ENCODE results near the gene SFMBT2. TPM values are rescaled to one million over a fixed set of nuclear protein-coding genes. Genes with fewer than 3 reads are reported as not detected.

The SFMBT2 gene
- total and polyA plus RNA-seq, 12 donors, result 3.7 to 17.9 (median 12.7) TPM

DNA sequence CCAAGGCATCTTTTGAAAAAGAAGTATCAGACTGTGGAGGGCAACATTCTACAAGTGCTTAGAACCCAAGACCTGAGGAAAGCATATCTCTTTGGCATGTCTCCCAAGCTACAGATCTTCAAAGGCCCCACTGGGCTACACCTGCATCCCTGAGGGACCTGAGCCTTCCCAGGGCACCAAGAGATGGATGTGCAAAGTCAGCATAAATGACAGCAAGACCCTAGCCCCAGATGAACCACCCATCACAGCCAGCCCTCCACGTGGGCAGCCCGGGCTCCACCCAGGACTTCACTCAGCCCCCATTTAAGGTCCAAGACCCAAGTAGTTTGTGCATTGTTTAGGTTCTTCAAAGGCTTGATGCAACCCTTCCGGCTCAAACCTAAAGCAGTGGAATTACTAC is 123.5 kb downstream of the SFMBT2 start:
- no peaks in the 10 kb centered on the region for H3K4me1 ChIP-seq (replicated peaks in 1 of 2)
- no peak overlapping the region for H3K4me3 ChIP-seq
- WGBS, 4 donors, result 90 to 96% (median 94%) methylated on average over 3 of the region's 3 CpGs; no CpG with 5 or more reads in 1 of the 4 donors
- no peak for TF ChIP-seq POLR2A (IDR thresholded peaks at IDR 0.05)
- TF ChIP-seq, protein P1, sequence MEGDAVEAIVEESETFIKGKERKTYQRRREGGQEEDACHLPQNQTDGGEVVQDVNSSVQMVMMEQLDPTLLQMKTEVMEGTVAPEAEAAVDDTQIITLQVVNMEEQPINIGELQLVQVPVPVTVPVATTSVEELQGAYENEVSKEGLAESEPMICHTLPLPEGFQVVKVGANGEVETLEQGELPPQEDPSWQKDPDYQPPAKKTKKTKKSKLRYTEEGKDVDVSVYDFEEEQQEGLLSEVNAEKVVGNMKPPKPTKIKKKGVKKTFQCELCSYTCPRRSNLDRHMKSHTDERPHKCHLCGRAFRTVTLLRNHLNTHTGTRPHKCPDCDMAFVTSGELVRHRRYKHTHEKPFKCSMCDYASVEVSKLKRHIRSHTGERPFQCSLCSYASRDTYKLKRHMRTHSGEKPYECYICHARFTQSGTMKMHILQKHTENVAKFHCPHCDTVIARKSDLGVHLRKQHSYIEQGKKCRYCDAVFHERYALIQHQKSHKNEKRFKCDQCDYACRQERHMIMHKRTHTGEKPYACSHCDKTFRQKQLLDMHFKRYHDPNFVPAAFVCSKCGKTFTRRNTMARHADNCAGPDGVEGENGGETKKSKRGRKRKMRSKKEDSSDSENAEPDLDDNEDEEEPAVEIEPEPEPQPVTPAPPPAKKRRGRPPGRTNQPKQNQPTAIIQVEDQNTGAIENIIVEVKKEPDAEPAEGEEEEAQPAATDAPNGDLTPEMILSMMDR (IDR thresholded peaks at IDR 0.05), result no peak
- H3K27me3 ChIP-seq, result no peaks in the 10 kb centered on the region
- DNase-seq, result no peak
- intact Hi-C loops (cut with DNase I), result no loop called here
- no peaks in the 10 kb centered on the region for H3K36me3 ChIP-seq (replicated peaks in 1 of 2)
- H3K27ac ChIP-seq, result no peak overlapping the region
- no peaks in the 10 kb centered on the region for H3K9me3 ChIP-seq (replicated peaks in 1 of 3)

DNA sequence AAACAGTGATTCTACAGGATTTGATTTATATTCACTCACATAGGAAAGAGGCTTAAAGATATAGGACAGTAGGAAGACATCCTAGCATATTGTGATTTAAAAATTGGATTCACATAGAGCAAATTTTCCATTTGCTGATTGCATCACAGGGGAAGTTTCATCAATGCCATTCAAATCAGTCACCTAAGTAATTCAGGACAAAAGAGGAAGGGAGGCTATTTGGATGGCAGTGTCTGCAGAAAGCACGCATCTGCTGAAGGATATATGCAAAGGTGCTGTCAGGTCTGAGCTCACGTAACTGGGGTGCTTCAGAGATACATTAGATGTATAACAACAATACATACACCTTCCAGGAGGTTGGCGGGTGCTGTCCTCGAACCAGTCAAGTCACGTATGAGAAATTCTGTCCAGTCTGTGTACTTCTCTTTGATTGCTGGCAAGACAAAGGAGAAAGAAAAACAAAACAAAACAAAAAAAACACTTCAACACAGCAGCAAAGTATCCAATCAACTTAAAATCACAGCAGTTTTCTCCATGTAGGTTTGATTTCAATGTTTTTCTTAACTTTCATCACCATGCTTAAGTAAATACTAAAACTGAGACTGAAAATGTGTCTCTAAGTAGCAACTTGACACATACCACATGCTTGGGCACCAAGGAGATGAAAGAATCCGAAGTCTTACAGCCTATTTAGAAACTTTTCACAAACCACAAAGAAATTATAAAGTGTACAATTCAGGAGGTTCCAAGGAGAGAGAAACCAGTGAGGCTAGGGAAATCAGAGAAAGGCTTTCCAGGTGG is 125.1 kb downstream of the SFMBT2 start:
- H3K4me3 ChIP-seq, result no peak overlapping the region
- DNase-seq, result no peak
- no peak for TF ChIP-seq POLR2A (IDR thresholded peaks at IDR 0.05)
- TF ChIP-seq, protein P1 (IDR thresholded peaks at IDR 0.05), result no peak
- H3K36me3 ChIP-seq (replicated peaks in 1 of 2), result no peaks in the 10 kb centered on the region
- H3K4me1 ChIP-seq (replicated peaks in 1 of 2), result no peaks in the 10 kb centered on the region
- intact Hi-C loops (cut with DNase I), result no loop called here
- H3K27me3 ChIP-seq, result no peaks in the 10 kb centered on the region
- WGBS, 4 donors, result 82 to 90% (median 87%) methylated on average over 6 of the region's 6 CpGs
- no peaks in the 10 kb centered on the region for H3K9me3 ChIP-seq (replicated peaks in 1 of 3)
- no peak overlapping the region for H3K27ac ChIP-seq

DNA sequence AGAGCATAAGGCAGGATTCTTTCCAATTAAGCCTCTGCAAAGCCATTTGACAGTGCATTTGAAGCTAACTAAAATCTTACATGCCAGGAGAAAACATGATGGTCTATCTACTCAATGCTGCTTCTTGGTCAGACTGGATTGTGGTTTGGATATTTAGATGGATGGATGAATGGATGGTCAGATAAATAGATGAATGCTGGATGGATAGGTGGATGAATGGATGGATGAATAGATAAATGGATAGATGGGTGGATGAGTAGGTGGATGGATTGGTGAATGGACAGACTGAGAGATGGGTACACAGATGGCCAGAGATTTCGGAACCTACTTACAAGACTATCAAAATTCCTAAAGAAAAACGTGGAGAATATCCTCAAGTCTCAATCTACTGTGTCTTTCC is 127.6 kb downstream of the SFMBT2 start:
- Histone ChIP-seq H3K27ac (no peak overlapping the region), H3K9me3 (replicated peaks in 1 of 3) (no peaks in the 10 kb centered on the region), H3K4me1 (replicated peaks in 1 of 2) (no peaks in the 10 kb centered on the region), H3K36me3 (replicated peaks in 1 of 2) (no peaks in the 10 kb centered on the region), H3K27me3 (no peaks in the 10 kb centered on the region), H3K4me3 (no peak overlapping the region)
- TF ChIP-seq, protein P1 (IDR thresholded peaks at IDR 0.05), result no peak
- TF ChIP-seq POLR2A (IDR thresholded peaks at IDR 0.05), result no peak
- 86 to 96% (median 93%) methylated on average over 2 of the region's 2 CpGs for WGBS, 4 donors
- DNase-seq, result no peak
- intact Hi-C loops (cut with DNase I), result no loop called here

DNA sequence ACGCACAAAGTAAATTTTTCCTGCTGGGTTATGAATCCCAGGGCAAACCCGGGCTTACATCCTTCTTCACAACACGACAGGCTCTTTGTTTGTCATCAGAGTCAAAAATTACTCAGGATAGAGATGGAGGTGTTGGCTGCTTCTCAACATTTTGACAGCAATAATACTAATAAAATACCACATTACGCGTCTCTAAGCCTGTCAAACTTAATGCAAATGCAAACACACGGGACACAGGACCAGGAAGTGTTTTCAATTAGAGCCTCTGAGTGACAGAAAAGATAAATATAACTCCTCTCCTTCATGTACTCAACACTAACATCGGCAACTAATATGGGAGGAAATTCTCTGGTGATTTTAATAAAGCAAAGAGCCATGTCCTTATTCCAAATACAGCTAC is 128.4 kb downstream of the SFMBT2 start:
- no peaks in the 10 kb centered on the region for H3K9me3 ChIP-seq (replicated peaks in 1 of 3)
- intact Hi-C loops (cut with DNase I), result no loop called here
- no peak for DNase-seq
- H3K4me3 ChIP-seq, result no peak overlapping the region
- H3K4me1 ChIP-seq (replicated peaks in 1 of 2), result no peaks in the 10 kb centered on the region
- TF ChIP-seq POLR2A (IDR thresholded peaks at IDR 0.05), result no peak
- TF ChIP-seq, protein P1 (IDR thresholded peaks at IDR 0.05), result no peak
- no peaks in the 10 kb centered on the region for H3K36me3 ChIP-seq (replicated peaks in 1 of 2)
- WGBS, 4 donors, result 94 to 96% (median 95%) methylated on average over 7 of the region's 7 CpGs
- H3K27me3 ChIP-seq, result no peaks in the 10 kb centered on the region
- no peak overlapping the region for H3K27ac ChIP-seq
